ENCODE results near the gene ZNF609.
"Not testable (repeated sequence)": the region's sequence is repeated elsewhere in the genome, so short reads cannot be mapped to it uniquely, and the experiment has no call there.

GRCh38 chr15:64644811-64645210, 184.4 kb downstream of the ZNF609 start:
- TF ChIP-seq CTCF (IDR thresholded peaks at IDR 0.05); POLR2AphosphoS5 (IDR thresholded peaks at IDR 0.05); POLR2A (IDR thresholded peaks at IDR 0.05; ENCODE audit: low read depth): not testable (repeated sequence)
